ENCODE results near the gene LASP1. TPM values are rescaled to one million over a fixed set of nuclear protein-coding genes. Genes with fewer than 3 reads are reported as not detected.

The LASP1 gene
- total RNA-seq, 2 experiments from 2014 or later, result 268 to 276 TPM

DNA sequence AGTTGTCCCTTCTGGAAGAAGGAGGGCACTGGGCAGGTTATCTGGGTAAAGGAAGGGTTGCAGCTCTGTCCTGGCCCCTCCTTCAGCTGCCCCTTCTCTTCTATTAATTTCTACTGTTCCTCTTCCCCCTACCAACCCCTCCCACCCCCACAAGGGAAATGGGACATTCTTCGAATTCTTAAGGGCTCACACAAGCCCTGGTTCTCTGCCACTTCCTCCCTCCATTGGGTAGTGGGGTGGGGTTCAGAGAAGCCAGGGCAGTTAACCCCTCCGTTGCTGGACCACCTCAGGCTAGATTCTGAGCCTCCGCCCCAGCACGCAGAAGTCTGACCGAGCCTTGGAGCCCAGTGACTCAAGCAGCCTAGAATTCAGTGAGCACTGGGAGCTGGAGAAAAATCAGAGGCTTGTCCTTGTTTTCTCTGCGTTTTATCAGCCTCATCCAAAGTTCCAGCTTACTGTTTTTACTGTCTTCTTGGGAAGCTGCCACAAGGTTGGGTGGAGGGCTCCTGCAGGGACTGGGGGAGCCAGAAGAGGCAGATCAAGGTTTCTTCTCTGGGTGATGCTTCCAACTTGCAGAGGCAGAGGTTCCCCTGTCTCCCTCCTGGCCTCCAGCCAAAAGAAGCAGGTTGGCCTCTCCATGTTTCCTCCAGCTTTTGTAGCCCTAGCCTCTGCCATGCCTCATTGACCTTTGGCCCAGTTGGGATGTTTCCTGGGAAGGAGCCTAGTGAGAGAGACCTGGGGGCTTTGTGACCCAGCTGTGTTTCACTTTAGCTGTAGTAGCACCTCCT, 10.2 kb downstream of the LASP1 start:
- Mint-ChIP-seq H3K9me3 (ENCODE audit: insufficient read depth) (no peaks in the 10 kb centered on the region), H3K27ac (peak overlapping the region; percentile 88), H3K4me3 (peak overlapping the region; percentile 66), H3K36me3 (ENCODE audit: low read depth) (peaks cover 76% of the 10 kb centered on the region), H3K27me3 (ENCODE audit: low read depth) (no peaks in the 10 kb centered on the region), H3K4me1 (ENCODE audit: low read depth) (peaks cover 90% of the 10 kb centered on the region)
- ATAC-seq, result peak; percentile 5
- peak; percentile 67 for DNase-seq
- CTCF ChIA-PET, result interaction anchor here (0.7 to 3.0 kb wide), 7 partner anchors 8 to 118 kb away, joined by 3 to 15 read pairs (median 8); partner anchors contain the start of genes LASP1 and LASP1NB
- POLR2A ChIA-PET, result interaction anchor here (1.1 to 3.0 kb wide), 3 partner anchors 9 to 26 kb away, joined by 3 to 16 read pairs (median 4); partner anchors contain the start of genes LASP1 and RPL23

DNA sequence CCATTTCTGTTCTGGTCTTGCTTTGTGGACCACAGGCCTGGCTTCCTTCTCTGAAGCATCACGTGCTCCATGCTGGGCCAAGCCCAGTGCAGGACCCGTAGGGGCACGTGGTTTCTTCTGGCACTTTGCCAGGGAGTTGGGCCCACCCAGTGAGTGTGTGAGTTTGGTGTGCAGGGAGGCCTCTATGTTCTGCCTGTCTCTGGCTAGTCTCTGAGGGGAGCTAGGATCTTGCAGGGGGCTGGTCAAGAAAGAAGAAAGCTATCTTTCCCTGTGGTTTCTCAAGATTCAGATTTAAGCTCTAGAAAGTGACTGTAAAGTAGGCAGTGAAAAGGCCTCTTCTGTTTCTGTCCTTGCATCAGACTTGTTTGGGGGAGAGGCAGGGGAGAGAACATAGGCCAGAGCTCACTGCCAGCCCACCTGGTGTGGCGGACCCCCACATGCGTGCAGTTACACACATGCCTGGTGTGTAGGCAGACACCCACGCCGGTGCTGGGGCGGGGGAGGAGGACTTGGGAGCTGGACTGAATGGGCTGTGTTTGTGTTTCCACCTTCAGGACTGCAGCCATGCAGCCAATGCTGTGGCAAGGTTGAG, 11.8 kb downstream of the LASP1 start:
- Mint-ChIP-seq H3K36me3 (ENCODE audit: low read depth) (peaks cover 90% of the 10 kb centered on the region), H3K27me3 (ENCODE audit: low read depth) (no peaks in the 10 kb centered on the region), H3K27ac (peak overlapping the region; percentile 88), H3K4me3 (peak overlapping the region; percentile 58), H3K9me3 (ENCODE audit: insufficient read depth) (no peaks in the 10 kb centered on the region), H3K4me1 (ENCODE audit: low read depth) (peaks cover 92% of the 10 kb centered on the region)
- ChIA-PET POLR2A (interaction anchor here (0.9 to 3.0 kb wide), 7 partner anchors 8 to 28 kb away, joined by 3 to 16 read pairs (median 7); partner anchors contain the start of genes LASP1 and RPL23), CTCF (interaction anchor here (1.1 to 3.0 kb wide), 9 partner anchors 10 to 120 kb away, joined by 3 to 15 read pairs (median 8); partner anchors contain the start of genes LASP1 and LASP1NB)
- DNase-seq (peak; percentile 77), ATAC-seq (peak; percentile 12)

DNA sequence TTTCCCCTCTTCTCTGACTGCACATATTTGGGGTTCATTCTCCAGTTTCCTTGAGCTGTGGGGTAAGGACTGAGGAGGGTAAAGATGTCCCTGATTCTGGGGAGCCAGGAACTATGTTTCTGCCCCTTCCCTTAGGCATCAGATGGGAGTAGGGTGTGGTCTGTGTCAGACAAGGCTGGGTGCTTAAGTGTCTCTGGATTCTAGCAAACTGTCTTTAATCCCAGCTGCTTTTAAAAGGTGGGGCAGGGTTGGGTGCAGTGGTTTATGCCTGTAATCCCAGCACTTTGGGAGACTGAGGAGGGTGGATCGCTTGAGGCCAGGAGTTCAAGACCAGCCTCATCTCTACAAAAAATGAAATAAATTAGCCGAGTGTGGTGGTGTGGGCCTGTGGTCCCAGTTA, 13.0 kb downstream of the LASP1 start:
- POLR2A ChIA-PET, result interaction anchor here (0.9 to 3.0 kb wide), 3 partner anchors 11 to 19 kb away, joined by 3 to 16 read pairs (median 10); partner anchors contain the start of gene LASP1
- peak overlapping the region; percentile 88 for H3K27ac Mint-ChIP-seq
- DNase-seq (no peak), ATAC-seq (no peak)
- H3K9me3 Mint-ChIP-seq (ENCODE audit: insufficient read depth), result no peaks in the 10 kb centered on the region
- CTCF ChIA-PET, result interaction anchor here (0.9 to 2.9 kb wide), 4 partner anchors 11 to 100 kb away, joined by 3 to 15 read pairs (median 7); no protein-coding TSS in a partner anchor
- peaks cover 91% of the 10 kb centered on the region for H3K4me1 Mint-ChIP-seq (ENCODE audit: low read depth)
- no peaks in the 10 kb centered on the region for H3K27me3 Mint-ChIP-seq (ENCODE audit: low read depth)
- H3K4me3 Mint-ChIP-seq, result peak overlapping the region; percentile 58
- H3K36me3 Mint-ChIP-seq (ENCODE audit: low read depth), result peaks cover 91% of the 10 kb centered on the region

DNA sequence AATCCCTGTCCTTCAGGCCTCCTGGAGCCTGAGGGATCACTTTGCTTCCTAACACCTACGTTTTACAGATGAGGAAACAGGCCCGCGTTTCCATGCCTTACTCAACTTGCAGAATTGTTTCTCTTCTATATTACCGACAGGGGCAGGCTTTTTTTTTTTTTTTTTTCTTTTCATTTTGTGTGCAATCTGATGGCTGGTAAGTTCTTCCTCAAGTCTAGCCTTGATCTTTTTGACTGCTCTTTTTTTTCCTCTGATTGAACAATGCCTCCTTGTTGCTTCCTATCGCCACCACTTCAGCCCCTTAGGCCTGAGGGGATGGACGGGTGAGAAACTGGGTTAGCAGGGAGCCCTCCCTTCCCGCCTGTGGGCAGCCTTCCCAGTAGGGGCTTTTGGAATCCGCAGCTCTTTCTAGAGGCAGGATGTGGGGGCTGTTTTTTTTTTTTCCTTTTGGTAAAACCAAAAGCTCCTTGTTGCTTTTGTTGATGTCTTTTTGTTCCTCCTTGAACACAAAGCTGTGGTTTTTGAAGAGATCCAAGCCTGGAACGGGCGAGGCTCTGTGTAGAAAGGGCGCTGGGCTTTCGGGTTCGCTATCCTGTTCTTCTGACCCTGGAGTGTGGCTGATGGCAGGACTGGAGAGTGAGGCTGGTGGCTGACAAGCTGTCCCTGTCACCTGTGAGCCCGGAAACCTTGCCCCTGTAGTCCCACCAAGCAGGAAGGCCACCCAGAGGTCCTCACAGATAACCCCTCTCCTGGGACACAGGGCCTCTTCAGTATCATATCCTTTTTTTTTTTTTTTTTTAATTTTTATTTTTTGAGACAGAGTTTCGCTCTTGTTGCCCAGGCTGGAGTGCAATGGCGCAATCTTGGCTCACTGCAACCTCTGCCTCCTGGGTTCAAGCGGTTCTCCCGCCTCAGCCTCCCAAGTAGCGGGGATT, 14.0 kb downstream of the LASP1 start:
- H3K27ac Mint-ChIP-seq, result peak overlapping the region; percentile 88
- H3K27me3 Mint-ChIP-seq (ENCODE audit: low read depth), result no peaks in the 10 kb centered on the region
- ChIA-PET CTCF (interaction anchor here (1.0 to 4.9 kb wide), 3 partner anchors 14 to 99 kb away, joined by 7 to 21 read pairs (median 7); partner anchors contain the start of gene LASP1), POLR2A (interaction anchor here (0.8 to 3.3 kb wide), 3 partner anchors 9 to 315 kb away, joined by 3 to 25 read pairs (median 5); partner anchors contain the start of gene LASP1)
- peaks cover 91% of the 10 kb centered on the region for H3K36me3 Mint-ChIP-seq (ENCODE audit: low read depth)
- peak overlapping the region; percentile 54 for H3K4me3 Mint-ChIP-seq
- ATAC-seq, result peak; percentile 41
- no peaks in the 10 kb centered on the region for H3K9me3 Mint-ChIP-seq (ENCODE audit: insufficient read depth)
- H3K4me1 Mint-ChIP-seq (ENCODE audit: low read depth), result peaks cover 91% of the 10 kb centered on the region
- no peak for DNase-seq

DNA sequence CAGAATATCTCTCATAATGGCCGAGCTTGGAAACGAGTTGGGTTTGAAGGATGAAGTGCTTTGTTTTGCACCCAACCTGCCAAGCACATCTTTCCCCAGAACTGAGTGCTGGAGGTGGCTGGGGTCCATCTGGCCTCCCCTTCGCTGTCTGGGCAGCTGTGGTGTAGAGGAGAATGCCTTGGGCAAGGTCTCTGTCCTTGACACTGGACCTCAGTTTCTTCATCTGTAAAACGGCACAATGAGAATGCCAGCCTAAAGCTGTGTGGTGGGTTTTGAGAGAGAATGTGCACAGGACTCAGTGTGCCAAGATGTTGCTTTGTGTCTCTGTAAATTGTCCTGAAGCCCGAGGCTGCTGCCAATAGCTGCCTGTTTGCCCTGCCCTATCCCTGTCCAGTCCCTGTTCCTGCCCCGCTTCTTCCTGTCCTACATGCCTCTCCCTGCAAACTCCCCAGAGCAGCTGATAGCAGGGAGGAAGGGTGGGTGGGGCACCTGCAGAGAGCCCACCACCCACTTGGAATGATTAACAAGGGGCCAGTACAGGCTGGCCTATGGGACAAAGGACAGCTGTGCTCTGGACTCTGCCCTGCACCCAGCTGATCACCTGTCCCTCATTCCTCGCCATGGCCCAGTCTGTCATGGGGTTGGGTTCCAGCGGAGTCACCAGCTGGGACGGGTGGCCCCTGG, 15.3 kb downstream of the LASP1 start:
- no peak for ATAC-seq
- no peaks in the 10 kb centered on the region for H3K9me3 Mint-ChIP-seq (ENCODE audit: insufficient read depth)
- no peaks in the 10 kb centered on the region for H3K27me3 Mint-ChIP-seq (ENCODE audit: low read depth)
- H3K36me3 Mint-ChIP-seq (ENCODE audit: low read depth), result peaks cover 90% of the 10 kb centered on the region
- no peak for DNase-seq
- peak overlapping the region; percentile 37 for H3K4me3 Mint-ChIP-seq
- ChIA-PET POLR2A (interaction anchor here (0.6 to 3.3 kb wide), 6 partner anchors 8 to 48 kb away, joined by 3 to 25 read pairs (median 6); partner anchors contain the start of genes LASP1 and LASP1NB), CTCF (interaction anchor here (0.9 to 4.9 kb wide), 5 partner anchors 13 to 98 kb away, joined by 3 to 21 read pairs (median 4); partner anchors contain the start of gene LASP1)
- peaks cover 94% of the 10 kb centered on the region for H3K4me1 Mint-ChIP-seq (ENCODE audit: low read depth)
- peak overlapping the region; percentile 76 for H3K27ac Mint-ChIP-seq

DNA sequence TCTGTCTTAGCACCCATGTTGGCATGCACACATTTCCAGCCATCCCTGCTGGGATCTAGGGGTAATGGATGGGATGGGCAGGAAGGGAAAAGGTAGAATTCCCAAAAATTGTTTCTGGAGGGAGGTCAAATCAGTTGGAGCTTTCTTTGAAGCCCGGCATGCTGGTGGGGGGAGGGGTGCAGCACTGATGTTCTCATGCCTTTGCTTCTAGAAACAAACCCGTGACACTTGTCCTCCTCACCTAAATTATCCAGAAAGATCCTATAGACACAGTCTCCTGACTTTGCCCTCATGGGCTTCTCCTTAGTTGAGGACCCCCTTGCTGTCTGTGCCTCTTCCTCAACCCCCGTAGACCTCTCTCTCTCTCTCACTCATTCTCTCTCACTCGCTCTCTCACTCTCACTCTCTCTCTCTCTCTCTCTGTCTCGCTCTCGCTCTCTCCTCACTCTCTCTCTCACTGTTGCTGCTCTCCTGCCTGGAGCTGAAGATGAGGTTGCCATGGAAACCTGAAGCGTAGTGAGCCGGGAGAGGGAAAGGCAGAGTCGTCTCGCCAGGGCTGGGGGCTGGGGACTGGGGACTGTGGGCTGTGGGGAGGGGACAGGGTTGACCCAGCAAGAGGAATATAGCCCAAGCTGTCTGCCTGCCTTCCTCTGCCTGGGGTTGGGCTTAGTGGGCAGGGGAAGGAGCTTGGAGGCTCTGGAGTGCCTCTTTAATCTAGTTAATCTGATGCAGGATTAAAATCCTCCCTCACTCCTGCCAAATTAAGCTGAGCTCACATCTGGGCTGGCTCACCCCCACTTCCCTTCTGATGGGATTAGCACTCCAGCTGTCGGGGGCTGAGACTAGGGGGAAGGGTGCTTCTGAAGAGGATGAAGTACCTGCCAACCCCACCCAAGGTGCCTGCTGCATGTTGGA, 16.1 kb downstream of the LASP1 start:
- ChIA-PET POLR2A (interaction anchor here (0.8 to 3.3 kb wide), 5 partner anchors 13 to 38 kb away, joined by 3 to 25 read pairs (median 6); partner anchors contain the start of genes LASP1 and LASP1NB), CTCF (interaction anchor here (0.8 to 4.9 kb wide), 6 partner anchors 12 to 97 kb away, joined by 3 to 21 read pairs (median 4); partner anchors contain the start of gene LASP1)
- no peak for ATAC-seq
- Mint-ChIP-seq H3K9me3 (ENCODE audit: insufficient read depth) (no peaks in the 10 kb centered on the region), H3K27me3 (ENCODE audit: low read depth) (no peaks in the 10 kb centered on the region), H3K27ac (peak overlapping the region; percentile 76), H3K36me3 (ENCODE audit: low read depth) (peaks cover 90% of the 10 kb centered on the region), H3K4me1 (ENCODE audit: low read depth) (peaks cover 94% of the 10 kb centered on the region), H3K4me3 (peak overlapping the region; percentile 37)
- no peak for DNase-seq

DNA sequence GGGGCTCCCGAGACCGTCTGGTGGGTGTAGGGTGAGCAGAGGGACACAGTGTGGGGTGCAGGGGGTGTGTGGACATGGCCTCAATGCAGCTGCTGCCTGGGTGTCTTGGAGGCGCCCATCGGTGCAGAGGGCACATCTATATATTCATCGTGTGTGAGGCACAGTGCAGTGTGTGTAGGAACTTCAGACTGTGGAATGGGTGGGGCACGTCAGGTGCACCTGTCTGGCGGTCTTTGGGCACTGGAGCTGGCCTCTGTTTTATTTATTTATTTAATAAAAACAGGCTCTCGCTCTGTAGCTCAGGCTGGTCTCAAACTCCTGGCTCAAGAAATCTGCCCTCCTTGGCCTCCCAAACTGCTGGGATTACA, 16.8 kb downstream of the LASP1 start:
- Mint-ChIP-seq H3K27me3 (ENCODE audit: low read depth) (no peaks in the 10 kb centered on the region), H3K9me3 (ENCODE audit: insufficient read depth) (no peaks in the 10 kb centered on the region), H3K36me3 (ENCODE audit: low read depth) (peaks cover 89% of the 10 kb centered on the region), H3K4me3 (peak overlapping the region; percentile 28), H3K4me1 (ENCODE audit: low read depth) (peaks cover 94% of the 10 kb centered on the region), H3K27ac (peak overlapping the region; percentile 76)
- CTCF ChIA-PET, result interaction anchor here (0.8 to 4.9 kb wide), 4 partner anchors 11 to 19 kb away, joined by 3 to 21 read pairs (median 6); partner anchors contain the start of gene LASP1
- ATAC-seq (no peak), DNase-seq (no peak)
- POLR2A ChIA-PET, result interaction anchor here (0.8 to 3.3 kb wide), 4 partner anchors 12 to 32 kb away, joined by 3 to 25 read pairs (median 8); partner anchors contain the start of genes LASP1 and RPL23

DNA sequence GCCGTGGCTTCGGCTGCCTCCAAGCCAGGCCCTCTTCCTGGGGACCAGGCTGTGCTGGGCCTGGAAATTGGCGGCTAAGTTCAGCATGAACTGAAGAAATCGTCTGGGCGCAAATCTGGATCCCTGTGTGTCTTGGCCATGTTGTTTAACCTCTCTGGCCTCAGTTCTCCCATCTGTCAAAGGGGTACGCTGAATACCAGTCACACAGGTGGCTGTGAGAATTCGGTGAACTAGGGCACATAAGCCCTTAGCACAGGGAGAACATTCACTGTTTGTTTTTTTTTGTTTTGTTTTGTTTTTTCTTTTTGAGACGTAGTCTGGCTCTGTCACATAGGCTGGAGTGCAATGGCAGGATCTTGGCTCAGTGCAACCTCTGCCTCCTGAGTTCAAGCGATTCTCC, 19.0 kb downstream of the LASP1 start:
- H3K4me3 Mint-ChIP-seq, result no peak overlapping the region

DNA sequence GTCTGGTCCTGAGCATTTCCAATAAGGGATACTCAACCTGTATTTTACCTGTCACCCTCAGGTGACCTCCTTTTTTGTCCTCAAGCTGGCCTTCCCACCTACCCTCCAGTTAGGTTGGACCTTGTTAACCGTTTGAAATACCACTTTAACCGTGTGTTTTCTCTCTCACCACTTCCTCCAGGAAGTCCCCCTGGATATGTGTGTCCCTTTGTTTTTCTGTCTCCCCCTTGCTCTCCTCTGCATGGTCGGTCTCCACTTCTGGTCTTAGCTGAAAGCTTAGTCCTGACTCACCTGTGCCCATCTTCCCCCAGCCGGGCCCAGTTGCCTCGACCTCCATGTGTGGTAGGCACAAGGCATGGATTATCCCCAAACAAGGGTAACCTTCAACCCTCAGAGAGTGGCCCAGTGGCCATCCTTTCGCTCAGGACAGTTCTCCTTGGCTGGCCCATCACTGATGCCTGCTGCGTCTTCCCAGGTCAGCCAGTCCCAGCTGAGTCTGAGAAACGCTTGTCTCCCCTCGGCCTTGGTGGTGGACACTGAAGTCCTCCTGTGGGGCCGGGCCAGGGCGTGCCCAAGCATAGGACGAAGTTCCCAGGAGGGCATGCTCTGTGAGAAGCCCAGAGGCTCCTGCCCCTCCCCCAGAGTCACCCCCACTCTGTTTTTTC, 20.0 kb downstream of the LASP1 start:
- no peak for ATAC-seq
- POLR2A ChIA-PET, result interaction anchor here (0.7 to 1.3 kb wide), 5 partner anchors 9 to 68 kb away, joined by 3 to 8 read pairs (median 4); partner anchors contain the start of gene LASP1
- H3K36me3 Mint-ChIP-seq (ENCODE audit: low read depth), result peaks cover 89% of the 10 kb centered on the region

More for the DNA sequence above, 19.0 kb downstream of the LASP1 start:
- no peaks in the 10 kb centered on the region for H3K9me3 Mint-ChIP-seq (ENCODE audit: insufficient read depth)
- no peak for ATAC-seq
- CTCF ChIA-PET, result interaction anchor here (1.6 kb wide), 1 partner anchor 18 kb away, joined by 5 read pairs; no protein-coding TSS in a partner anchor
- H3K36me3 Mint-ChIP-seq (ENCODE audit: low read depth), result peaks cover 84% of the 10 kb centered on the region
- no peak for DNase-seq
- POLR2A ChIA-PET, result interaction anchor here (0.8 to 1.3 kb wide), 2 partner anchors 10 to 18 kb away, joined by 3 to 5 read pairs; no protein-coding TSS in a partner anchor
- peaks cover 94% of the 10 kb centered on the region for H3K4me1 Mint-ChIP-seq (ENCODE audit: low read depth)
- H3K27me3 Mint-ChIP-seq (ENCODE audit: low read depth), result no peaks in the 10 kb centered on the region
- peak overlapping the region; percentile 75 for H3K27ac Mint-ChIP-seq

More for the DNA sequence above, 20.0 kb downstream of the LASP1 start:
- Mint-ChIP-seq H3K9me3 (ENCODE audit: insufficient read depth) (no peaks in the 10 kb centered on the region), H3K4me1 (ENCODE audit: low read depth) (peaks cover 98% of the 10 kb centered on the region), H3K27ac (peak overlapping the region; percentile 94), H3K4me3 (peak overlapping the region; percentile 61), H3K27me3 (ENCODE audit: low read depth) (no peaks in the 10 kb centered on the region)
- CTCF ChIA-PET, result interaction anchor here (0.9 to 1.6 kb wide), 2 partner anchors 19 to 20 kb away, joined by 5 read pairs; partner anchors contain the start of gene LASP1
- DNase-seq, result no peak
